ENCODE data around the gene GPR68.

DNA sequence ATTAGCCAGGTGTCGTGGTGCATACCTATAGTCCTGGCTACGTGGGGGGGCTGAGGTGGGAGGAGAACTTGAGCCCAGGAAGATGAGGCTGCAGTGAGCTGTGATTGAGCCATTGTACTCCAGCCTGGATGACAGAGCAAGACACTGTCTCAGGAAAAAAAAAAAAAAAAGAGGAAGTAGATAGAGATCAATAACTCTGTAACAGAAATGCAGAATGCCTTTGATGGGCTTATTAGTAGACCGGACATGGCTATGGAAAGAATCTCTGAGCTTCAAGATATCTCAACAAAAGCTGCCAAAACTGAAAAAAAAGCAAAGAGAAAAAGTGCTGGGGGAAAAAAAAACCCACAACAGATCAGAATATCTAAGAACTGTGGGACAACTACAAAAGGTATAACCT is 37.5 kb downstream of the GPR68 start:
- TF ChIP-seq EZH2phosphoT487 (IDR thresholded peaks at IDR 0.05; ENCODE audit: unreplicated experiment) (no peak), POLR2AphosphoS5 (IDR thresholded peaks at IDR 0.05; ENCODE audit: low read depth) (no peak), EZH2 (IDR thresholded peaks at IDR 0.05; ENCODE audit: low read depth, unreplicated experiment) (no peak), CREB1 (CRISPR knock-in tag; IDR thresholded peaks at IDR 0.05; ENCODE audit: low read depth) (no peak), STAT1 (IDR thresholded peaks at IDR 0.05; ENCODE audit: unreplicated experiment) (no peak), REST (IDR thresholded peaks at IDR 0.05; ENCODE audit: unreplicated experiment) (no peak), JUNB (IDR thresholded peaks at IDR 0.05; ENCODE audit: unreplicated experiment) (no peak), ZNF331 (CRISPR knock-in tag; IDR thresholded peaks at IDR 0.05; ENCODE audit: low read depth) (no peak)
- TF ChIP-seq, protein P1, sequence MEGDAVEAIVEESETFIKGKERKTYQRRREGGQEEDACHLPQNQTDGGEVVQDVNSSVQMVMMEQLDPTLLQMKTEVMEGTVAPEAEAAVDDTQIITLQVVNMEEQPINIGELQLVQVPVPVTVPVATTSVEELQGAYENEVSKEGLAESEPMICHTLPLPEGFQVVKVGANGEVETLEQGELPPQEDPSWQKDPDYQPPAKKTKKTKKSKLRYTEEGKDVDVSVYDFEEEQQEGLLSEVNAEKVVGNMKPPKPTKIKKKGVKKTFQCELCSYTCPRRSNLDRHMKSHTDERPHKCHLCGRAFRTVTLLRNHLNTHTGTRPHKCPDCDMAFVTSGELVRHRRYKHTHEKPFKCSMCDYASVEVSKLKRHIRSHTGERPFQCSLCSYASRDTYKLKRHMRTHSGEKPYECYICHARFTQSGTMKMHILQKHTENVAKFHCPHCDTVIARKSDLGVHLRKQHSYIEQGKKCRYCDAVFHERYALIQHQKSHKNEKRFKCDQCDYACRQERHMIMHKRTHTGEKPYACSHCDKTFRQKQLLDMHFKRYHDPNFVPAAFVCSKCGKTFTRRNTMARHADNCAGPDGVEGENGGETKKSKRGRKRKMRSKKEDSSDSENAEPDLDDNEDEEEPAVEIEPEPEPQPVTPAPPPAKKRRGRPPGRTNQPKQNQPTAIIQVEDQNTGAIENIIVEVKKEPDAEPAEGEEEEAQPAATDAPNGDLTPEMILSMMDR (conservative IDR thresholded peaks at IDR 0.05; ENCODE audit: low read depth in 2 of 2): no peak

Data from GM23338 (cell line).